CD4-positive, alpha-beta T cell treated with Interleukin-15 for 1 hour (primary cell): Measurements from ENCODE around the gene PXK.

Experiments
- DNase-seq: peaks from one replicate; pipeline ENCODE4 v3.0.0-alpha.2; 2020

PXK gene

GRCh38 chr3:58350627-58351013, 17.9 kb downstream of the PXK start:
- no peak for DNase-seq

- no peak for DNase-seq
These were observed 19.2 kb downstream of the PXK start for GRCh38 chr3:58351920-58352319.

- DNase-seq: no peak
These were observed 19.9 kb downstream of the PXK start for GRCh38 chr3:58352626-58353025.

- peak; percentile 49 for DNase-seq
These were observed 21.2 kb downstream of the PXK start for GRCh38 chr3:58353722-58354553.

DNA sequence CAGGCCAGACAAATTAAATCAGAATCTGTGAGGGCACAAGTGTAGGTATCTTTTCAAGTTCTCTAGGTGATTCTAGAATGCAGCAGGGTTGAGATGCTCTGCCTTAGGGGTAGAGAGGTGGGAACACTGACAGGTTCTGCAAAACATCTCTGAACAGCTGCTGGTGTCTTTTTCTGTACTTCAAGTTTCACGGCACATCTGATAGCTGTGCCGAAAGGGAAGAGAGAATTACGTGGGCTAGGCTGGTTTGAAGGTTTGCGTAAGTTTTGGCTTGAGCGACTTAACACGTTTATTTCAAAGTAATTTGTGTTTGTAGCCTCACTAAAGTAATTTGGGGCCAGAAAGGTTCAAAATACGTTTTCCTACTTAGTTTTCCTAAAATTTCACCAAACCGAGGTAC, 22.5 kb downstream of the PXK start:
- DNase-seq: peak; percentile 41

DNA sequence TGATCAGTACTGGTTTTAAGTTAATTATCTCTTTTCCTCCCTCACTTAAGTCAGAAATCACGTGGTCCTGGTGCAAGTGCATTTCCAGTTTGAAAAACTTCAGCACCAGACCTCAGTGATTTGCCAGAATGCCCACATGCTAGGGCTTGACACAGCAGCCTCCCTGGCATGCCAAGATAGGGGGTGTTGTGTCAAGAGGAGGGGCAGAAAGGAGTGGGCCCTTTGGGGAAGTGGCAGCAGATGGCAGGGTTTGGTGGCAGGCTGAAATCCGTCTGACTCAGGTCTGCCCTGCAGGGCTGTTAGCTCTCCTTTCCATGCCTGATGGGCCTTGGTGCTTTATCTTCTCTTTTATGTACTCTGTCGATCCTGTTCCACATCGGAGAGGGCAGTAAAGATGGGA, 23.4 kb downstream of the PXK start:
- DNase-seq: peak; percentile 62

- no peak for DNase-seq
These were observed 24.7 kb downstream of the PXK start for GRCh38 chr3:58357402-58357801.

DNA sequence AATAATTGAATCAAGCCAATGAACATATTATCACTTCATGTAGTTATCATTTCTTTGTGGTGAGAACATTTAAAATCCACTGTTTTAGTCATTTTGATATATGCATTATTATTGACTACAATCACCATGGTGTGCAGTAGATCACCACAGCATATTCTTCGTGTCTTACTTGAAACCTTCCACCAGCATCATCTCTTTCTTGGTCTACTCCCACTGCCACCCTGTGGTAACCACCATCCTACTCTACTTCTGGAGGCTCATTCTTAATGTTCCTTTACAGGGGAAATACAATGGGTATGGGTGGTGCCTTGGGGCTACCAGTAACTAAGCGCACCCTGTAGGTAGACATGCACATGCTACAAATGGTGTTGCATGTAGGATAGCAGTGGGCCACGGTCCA, 25.4 kb downstream of the PXK start:
- DNase-seq: no peak

DNA sequence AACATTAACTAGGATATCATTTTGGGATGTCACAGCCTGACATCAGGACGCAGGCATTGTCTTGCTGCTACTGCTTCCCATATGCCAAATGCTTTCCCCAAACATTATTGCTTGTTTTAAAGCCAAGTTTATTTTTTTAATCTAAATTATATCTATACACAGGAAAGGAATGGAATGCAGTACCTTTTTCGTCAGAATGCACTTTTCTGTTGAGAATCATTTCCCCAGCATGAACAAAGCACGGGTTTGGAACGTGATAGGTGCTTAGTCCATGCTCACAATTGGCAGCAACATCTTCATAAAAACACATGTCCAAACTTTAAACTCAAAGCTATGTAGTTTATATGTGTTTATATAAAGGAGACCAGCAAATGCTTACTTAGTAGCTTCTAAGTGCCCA, 26.1 kb downstream of the PXK start:
- DNase-seq: no peak

GRCh38 chr3:58359621-58360020, 26.9 kb downstream of the PXK start:
- DNase-seq: no peak

- DNase-seq: no peak
These were observed 29.2 kb downstream of the PXK start for GRCh38 chr3:58361866-58362265.

DNA sequence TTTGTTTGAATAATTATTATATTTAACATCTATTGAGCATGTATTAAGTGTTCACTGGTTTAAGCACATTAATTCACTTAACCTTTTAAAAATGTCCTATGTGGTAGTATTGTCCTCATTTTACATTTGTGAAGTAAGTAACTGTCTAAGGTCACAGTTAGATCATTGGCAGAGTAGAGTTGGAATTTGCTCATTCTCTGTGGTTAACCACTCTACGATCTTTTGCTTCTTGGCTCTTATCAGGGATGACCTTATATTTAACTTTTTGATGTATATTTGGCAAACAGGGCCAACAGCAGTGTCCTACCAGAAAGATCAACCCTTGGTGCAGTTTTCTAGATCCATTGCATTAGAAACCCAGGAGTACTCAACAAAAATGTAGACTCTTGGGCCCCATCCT, 34.0 kb downstream of the PXK start:
- DNase-seq: no peak

DNA sequence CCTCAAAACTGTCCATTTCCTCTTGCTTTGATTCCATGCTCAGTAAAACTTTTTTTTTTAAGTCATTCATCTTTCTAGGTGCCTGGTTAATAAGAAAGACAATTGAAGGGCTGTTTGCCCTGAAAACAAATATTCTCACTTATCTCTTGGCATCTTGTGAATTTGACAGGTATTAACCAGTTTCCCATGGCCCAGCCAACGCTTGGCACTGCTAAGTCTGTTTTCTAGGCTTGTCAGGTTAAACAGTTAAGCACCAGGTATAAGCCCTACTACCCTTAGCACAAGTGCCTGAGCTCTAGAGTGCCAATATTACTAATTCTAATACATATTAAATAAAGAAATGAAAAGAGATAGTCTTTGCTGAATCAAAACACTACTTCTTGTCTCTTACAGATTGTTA, 36.3 kb downstream of the PXK start:
- no peak for DNase-seq

DNA sequence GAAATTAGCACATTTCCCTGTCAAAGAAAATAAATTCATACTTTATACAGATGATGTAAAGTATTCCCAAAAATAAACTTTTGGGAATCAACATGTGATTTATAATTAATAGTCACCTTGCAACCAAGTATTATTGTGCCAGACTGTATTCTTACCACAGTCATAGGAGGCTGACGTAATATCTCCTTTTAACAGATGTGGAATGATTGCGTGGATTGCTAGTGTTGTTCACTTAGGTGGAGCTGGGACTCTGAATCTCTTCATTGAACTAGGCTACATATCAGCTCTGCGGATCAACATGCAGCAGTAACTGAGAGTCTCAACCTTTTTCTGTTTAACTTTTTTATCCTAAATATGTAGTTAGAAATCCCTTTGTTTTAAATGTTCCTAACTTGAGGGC, 37.2 kb downstream of the PXK start:
- DNase-seq: no peak

DNA sequence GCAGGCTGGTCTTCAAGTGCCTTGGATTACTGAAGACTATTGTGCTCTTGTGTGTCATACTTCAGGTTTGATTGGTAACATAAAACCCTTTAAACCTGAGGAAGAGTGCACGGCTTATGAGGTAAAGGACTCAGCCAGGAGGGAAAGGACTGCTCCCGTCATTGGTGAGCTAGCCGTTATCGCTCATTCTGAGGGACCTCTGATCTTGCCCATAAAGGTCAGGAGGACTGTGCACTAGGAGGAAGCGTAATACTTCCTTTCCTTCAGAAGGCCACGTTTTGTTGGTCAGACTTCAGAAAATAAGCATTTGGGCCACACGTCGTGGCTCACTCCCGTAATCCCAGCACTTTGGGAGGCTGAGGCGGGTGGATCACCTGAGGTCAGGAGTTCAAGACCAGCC, 37.7 kb downstream of the PXK start:
- no peak for DNase-seq

DNA sequence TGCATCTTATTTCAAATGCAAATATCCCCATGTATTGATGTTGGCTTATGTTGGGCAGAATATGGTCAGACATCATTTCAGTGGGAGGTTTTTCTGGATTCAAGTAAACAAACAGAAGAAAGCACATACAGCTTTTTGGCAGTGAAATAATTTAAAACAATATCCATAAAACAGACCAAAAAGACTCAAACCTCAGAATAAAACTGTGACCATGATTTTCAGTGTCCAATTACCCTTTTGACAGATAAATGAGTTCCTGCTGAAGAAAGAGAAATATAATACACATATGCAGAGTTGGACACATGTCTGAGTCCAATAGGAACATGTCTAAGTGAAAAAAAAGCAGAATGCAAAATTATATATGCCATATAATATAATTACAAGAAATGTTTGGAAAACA, 39.1 kb downstream of the PXK start:
- no peak for DNase-seq

GRCh38 chr3:58375254-58375653, 42.6 kb downstream of the PXK start:
- no peak for DNase-seq

GRCh38 chr3:58377168-58377567, 44.5 kb downstream of the PXK start:
- DNase-seq: no peak

DNA sequence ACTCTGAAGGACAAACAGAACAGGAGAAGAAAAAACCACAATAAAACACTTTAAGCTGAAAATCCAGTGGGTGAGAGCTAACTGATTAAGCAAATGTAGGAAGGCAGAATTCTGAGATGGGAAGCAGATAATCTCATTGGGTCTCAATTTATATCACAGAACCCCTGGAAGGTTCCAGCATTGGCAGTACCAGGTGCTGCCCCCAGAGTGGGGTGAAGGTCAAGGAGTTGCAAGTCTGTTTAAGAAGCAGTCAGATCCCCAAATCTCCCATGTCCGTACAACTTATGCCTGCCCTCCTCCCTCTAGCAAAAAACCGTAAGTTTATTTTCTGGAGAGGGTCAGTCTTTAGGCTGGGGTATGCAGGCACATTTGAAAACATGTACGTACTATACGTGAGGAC, 45.1 kb downstream of the PXK start:
- DNase-seq: no peak

DNA sequence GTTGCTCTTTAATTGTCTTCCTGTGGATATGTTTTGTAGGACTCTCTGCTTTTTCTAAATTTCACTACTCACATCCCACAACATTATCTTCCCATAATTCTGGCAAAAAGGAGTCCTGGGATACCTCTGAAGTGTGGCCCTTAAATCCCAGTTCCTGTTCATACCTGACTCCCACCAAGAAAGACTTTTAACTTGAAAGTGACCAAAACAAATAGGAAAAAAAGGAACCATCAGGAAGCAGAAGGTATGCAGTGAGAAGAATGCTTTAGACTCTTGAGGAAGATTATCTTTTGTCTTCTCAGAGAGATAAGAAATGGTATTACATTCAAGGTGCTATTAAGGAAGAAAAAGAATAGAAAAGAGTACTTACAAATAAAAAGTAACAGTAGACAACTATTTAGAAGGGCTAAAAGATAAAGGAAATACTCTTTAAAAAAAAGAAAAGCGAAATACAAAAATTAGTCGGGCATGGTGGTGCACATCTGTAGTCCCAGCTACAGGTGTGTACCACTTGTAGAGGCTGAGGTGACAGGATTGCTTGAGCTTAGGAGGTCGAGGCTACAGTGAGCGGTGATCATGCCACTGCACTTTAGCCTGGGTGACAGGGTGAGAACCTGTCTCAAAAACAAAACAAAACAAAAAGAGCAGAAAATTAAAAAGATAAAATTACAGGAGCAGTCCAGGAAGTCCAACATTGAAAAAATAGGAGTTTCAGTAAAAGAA, 46.8 kb downstream of the PXK start:
- no peak for DNase-seq

DNA sequence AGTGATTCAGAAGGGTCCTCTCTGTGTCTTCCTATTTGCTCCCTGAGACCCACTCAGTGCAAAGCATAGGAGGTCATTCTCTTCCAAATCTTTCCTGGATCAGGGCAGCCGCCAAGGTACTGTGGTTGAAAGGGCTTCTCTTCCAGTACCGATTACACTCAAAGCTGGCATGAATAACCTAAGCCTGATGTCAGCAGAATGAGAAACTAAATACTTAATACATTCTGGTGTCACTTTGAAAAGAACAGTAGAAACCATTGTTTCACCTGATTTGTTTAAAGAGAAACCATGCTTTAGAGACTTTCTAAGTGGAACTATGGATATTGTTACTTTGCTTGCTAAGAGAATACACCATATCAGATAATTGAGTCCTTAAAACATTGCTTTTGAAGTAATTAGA, 50.8 kb downstream of the PXK start:
- DNase-seq: no peak

- DNase-seq: no peak
These were observed 51.2 kb downstream of the PXK start for GRCh38 chr3:58383904-58384303.

- DNase-seq: no peak
These were observed 51.8 kb downstream of the PXK start for GRCh38 chr3:58384381-58385090.
